Activated naive CD8-positive, alpha-beta T cell treated with anti-CD3 and anti-CD28 coated beads, Interleukin-2, amount 50 U/mL, for 24 hours (primary cell): Measurements from ENCODE around the gene D2HGDH.
A peak's percentile ranks its signal among the peaks of the same experiment; 100 is the strongest.
"Not testable (repeated sequence)": the region's sequence is repeated elsewhere in the genome, so short reads cannot be mapped to it uniquely, and the experiment has no call there.

Experiments used
- ATAC-seq: fragments of 150-1000 bp; cut with Tn5 transposase; one replicate; pipeline ENCODE4 v1.10.0; 2021
- DNase-seq: peaks from one replicate; pipeline ENCODE4 v3.0.0; 2021
- H3K27ac Mint-ChIP-seq: one replicate; pipeline ENCODE4 v1.8.0; 2021; ENCODE audit warnings: mild to moderate bottlenecking, mixed read lengths
- H3K27me3 Mint-ChIP-seq: one replicate; pipeline ENCODE4 v1.8.0; 2021; ENCODE audit warnings: mixed read lengths
- H3K36me3 Mint-ChIP-seq: one replicate; pipeline ENCODE4 v1.8.0; 2021; ENCODE audit warnings: low read depth, mixed read lengths
- H3K4me1 Mint-ChIP-seq: one replicate; pipeline ENCODE4 v1.8.0; 2021; ENCODE audit warnings: mixed read lengths
- H3K4me3 Mint-ChIP-seq: one replicate; pipeline ENCODE4 v1.8.0; 2021; ENCODE audit warnings: mild to moderate bottlenecking, moderate library complexity, mixed read lengths
- H3K9me3 Mint-ChIP-seq: one replicate; pipeline ENCODE4 v1.8.0; 2021; ENCODE audit warnings: mixed read lengths

The D2HGDH gene

DNA sequence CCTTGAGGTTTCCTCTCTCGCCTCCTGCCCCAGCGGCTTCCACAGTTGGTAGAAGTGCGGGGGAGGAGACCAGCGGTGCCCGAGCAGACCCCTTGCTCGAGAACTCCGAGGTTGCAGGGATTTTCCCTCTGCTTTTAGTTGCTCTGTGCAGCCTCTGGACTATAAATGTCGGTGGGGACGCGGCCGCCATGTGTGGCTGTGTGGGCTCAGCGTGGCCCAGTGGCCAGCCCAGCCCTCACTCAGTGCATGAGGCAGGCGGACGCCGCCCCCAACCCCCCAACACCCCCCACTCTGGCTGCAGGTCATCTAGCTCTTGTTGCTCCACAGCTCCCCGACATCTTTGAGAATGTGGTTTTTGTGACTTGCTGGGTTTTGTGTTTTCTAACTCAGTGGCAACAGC is 15.3 kb upstream of the D2HGDH start:
- Mint-ChIP-seq H3K27me3 (no peaks in the 10 kb centered on the region), H3K4me1 (no peaks in the 10 kb centered on the region), H3K9me3 (no peaks in the 10 kb centered on the region), H3K36me3 (peaks cover 49% of the 10 kb centered on the region), H3K4me3 (no peak overlapping the region), H3K27ac (no peak overlapping the region)
- DNase-seq, result no peak
- ATAC-seq, result no peak

DNA sequence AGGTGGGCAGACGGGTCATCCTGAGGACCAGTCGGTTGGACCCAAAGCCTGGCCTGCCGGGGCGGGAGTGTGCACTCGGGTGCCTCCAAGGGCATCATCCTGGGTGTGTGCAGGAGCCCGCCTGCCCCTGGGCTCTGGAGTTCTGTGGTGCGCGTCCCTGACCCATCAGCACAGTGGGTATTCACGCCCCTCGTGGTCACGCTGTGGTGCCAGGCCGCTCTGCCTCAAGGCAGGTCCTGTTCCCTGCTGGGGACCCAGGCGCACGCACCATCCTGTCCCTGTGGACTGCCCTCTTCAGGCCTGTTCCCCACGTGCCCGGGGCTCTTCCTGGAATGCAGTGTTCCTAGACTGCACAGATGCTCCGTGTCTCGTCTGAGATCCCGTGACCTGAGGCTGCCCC is 14.3 kb upstream of the D2HGDH start:
- Mint-ChIP-seq H3K4me1 (no peaks in the 10 kb centered on the region), H3K36me3 (peaks cover 46% of the 10 kb centered on the region), H3K27me3 (no peaks in the 10 kb centered on the region), H3K9me3 (no peaks in the 10 kb centered on the region), H3K27ac (no peak overlapping the region), H3K4me3 (no peak overlapping the region)
- DNase-seq (no peak), ATAC-seq (no peak)

GRCh38 chr2:241720560-241720959 is 13.9 kb upstream of the D2HGDH start:
- H3K4me3 Mint-ChIP-seq, result no peak overlapping the region
- H3K36me3 Mint-ChIP-seq, result peaks cover 46% of the 10 kb centered on the region
- H3K9me3 Mint-ChIP-seq, result no peaks in the 10 kb centered on the region
- ATAC-seq (no peak), DNase-seq (no peak)
- H3K4me1 Mint-ChIP-seq, result no peaks in the 10 kb centered on the region
- no peak overlapping the region for H3K27ac Mint-ChIP-seq
- H3K27me3 Mint-ChIP-seq, result no peaks in the 10 kb centered on the region

DNA sequence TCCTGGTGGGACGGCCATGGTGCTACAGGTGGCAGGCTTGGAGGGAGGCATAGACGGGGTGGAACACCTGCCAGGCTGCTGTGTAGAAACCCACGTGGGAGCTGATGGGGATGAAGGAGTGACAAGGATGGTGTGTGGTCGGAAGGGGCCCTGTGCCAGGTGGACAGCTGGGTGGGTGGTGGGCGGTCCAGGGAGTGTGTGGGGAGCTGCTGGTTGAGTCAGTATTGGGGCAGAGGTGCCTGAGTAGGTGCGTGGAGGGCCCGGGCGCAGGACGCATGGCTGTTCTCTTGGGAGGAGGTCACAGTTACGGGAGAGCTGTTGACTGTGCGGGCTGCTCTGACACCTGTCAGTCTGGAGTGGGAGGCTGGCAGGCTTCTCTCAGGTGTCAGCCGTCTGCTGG is 12.6 kb upstream of the D2HGDH start:
- peaks cover 47% of the 10 kb centered on the region for H3K36me3 Mint-ChIP-seq
- no peak for DNase-seq
- ATAC-seq, result no peak
- H3K4me1 Mint-ChIP-seq, result no peaks in the 10 kb centered on the region
- no peaks in the 10 kb centered on the region for H3K9me3 Mint-ChIP-seq
- no peaks in the 10 kb centered on the region for H3K27me3 Mint-ChIP-seq
- no peak overlapping the region for H3K27ac Mint-ChIP-seq
- H3K4me3 Mint-ChIP-seq, result no peak overlapping the region

GRCh38 chr2:241722896-241723454 is 11.5 kb upstream of the D2HGDH start:
- Mint-ChIP-seq H3K4me1 (no peaks in the 10 kb centered on the region), H3K4me3 (no peak overlapping the region), H3K36me3 (peaks cover 41% of the 10 kb centered on the region), H3K27ac (no peak overlapping the region), H3K27me3 (no peaks in the 10 kb centered on the region), H3K9me3 (no peaks in the 10 kb centered on the region)
- ATAC-seq (no peak), DNase-seq (no peak)

- H3K4me1 Mint-ChIP-seq, result peaks cover 2% of the 10 kb centered on the region
- no peak overlapping the region for H3K27ac Mint-ChIP-seq
- peaks cover 41% of the 10 kb centered on the region for H3K36me3 Mint-ChIP-seq
- no peaks in the 10 kb centered on the region for H3K27me3 Mint-ChIP-seq
- no peaks in the 10 kb centered on the region for H3K9me3 Mint-ChIP-seq
- peak; percentile 34 for DNase-seq
- no peak overlapping the region for H3K4me3 Mint-ChIP-seq
- ATAC-seq, result peak; percentile 54
Measured at GRCh38 chr2:241724259-241724974, 10.0 kb upstream of the D2HGDH start.

DNA sequence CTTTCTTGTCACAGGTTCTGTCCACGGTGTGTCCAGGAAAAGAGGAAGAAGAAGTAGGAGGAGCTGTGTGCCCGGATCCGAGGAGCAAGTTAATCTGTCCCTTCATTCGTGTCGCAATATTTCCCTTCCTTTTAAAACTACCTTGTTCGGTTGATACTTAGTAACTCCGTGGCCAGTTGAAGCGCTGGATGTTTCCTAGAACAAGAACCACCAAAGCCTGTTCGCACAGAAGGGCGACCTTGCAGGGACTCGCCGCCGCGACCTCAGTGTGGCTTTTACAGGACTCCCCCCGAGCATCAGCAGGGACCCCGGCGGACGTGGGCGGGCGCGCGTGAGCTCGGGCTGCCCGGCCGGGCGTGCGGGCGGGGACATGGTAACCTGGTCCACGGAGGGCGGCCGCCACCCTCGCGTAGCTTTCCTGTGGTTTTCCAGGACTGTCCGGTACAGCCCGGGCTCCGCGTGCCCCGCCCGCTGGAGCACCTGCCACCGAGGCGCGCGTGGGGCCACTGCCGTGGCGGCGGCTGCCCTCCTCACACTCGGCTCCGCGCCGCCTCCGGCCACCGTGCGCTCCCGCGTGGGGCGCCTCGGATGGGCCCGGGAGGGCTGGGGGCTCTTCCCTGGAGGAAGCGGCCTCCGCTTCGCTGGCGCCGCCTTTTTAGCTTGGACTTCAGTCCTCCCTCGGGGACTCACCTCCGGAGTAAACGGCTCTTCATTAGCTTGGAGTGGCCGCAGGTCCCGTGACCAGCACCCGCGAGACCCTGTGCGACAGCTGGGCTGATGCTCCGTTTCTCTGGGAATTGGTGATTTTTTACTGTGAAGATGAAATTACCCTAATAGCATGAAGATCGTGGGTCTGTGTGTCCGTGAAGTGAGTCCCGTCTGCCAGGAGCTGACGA is 9.2 kb upstream of the D2HGDH start:
- peaks cover 40% of the 10 kb centered on the region for H3K36me3 Mint-ChIP-seq
- ATAC-seq (no peak), DNase-seq (no peak)
- H3K27me3 Mint-ChIP-seq, result no peaks in the 10 kb centered on the region
- no peaks in the 10 kb centered on the region for H3K9me3 Mint-ChIP-seq
- H3K4me1 Mint-ChIP-seq, result peaks cover 9% of the 10 kb centered on the region
- no peak overlapping the region for H3K27ac Mint-ChIP-seq
- H3K4me3 Mint-ChIP-seq, result no peak overlapping the region

- H3K4me1 Mint-ChIP-seq, result peaks cover 22% of the 10 kb centered on the region
- ATAC-seq (no peak), DNase-seq (no peak)
- H3K9me3 Mint-ChIP-seq, result no peaks in the 10 kb centered on the region
- peaks cover 36% of the 10 kb centered on the region for H3K36me3 Mint-ChIP-seq
- H3K27ac Mint-ChIP-seq, result no peak overlapping the region
- H3K27me3 Mint-ChIP-seq, result no peaks in the 10 kb centered on the region
- no peak overlapping the region for H3K4me3 Mint-ChIP-seq
Measured at GRCh38 chr2:241726459-241726858, 8.0 kb upstream of the D2HGDH start.

DNA sequence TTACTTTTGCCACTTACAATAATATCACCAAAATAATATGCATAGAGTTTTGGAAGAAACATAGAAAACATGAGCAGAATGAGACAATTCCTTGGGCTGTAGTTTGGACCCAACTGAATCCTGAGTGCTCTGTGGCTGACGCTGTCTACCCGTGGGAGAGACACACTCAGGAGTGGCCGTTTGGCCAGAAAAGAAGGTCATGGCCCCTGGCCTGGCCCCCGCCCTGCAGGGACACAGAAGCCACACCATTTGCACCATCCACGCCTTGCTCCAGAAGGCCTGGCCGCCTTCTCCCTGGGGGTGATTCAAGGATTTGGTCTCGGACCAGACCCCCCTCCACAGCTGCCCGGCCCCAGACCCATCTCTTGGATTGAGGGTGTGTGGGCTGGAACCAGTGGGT is 6.4 kb upstream of the D2HGDH start:
- no peak overlapping the region for H3K4me3 Mint-ChIP-seq
- H3K9me3 Mint-ChIP-seq, result no peaks in the 10 kb centered on the region
- ATAC-seq, result no peak
- H3K4me1 Mint-ChIP-seq, result peaks cover 34% of the 10 kb centered on the region
- H3K27ac Mint-ChIP-seq, result no peak overlapping the region
- no peak for DNase-seq
- H3K36me3 Mint-ChIP-seq, result peaks cover 22% of the 10 kb centered on the region
- no peaks in the 10 kb centered on the region for H3K27me3 Mint-ChIP-seq

GRCh38 chr2:241728627-241729026 is 5.8 kb upstream of the D2HGDH start:
- no peak overlapping the region for H3K4me3 Mint-ChIP-seq
- H3K4me1 Mint-ChIP-seq, result peaks cover 37% of the 10 kb centered on the region
- no peaks in the 10 kb centered on the region for H3K27me3 Mint-ChIP-seq
- H3K36me3 Mint-ChIP-seq, result peaks cover 16% of the 10 kb centered on the region
- DNase-seq (no peak), ATAC-seq (no peak)
- H3K9me3 Mint-ChIP-seq, result no peaks in the 10 kb centered on the region
- no peak overlapping the region for H3K27ac Mint-ChIP-seq

DNA sequence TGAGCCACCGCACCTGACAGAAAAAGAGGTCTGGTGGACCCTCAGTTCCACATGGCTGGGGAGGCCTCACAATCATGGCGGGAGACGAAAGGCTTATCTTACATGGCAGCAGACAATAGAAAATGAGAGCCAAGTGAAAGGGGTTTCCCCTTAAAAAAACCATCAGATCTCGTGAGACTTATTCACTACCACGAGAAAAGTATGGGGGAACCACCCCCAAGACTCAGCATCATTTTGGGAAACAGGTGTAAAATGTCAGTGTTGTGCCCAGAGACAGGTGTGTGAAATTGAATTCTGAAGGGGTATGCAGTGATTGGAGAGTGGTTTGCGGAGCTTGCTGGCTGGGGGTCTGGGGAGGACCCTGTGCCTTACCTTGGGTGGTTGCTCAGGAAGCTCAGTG is 4.6 kb upstream of the D2HGDH start:
- no peaks in the 10 kb centered on the region for H3K27me3 Mint-ChIP-seq
- DNase-seq (no peak), ATAC-seq (no peak)
- H3K4me3 Mint-ChIP-seq, result peak overlapping the region; percentile 32
- H3K9me3 Mint-ChIP-seq, result no peaks in the 10 kb centered on the region
- H3K36me3 Mint-ChIP-seq, result peaks cover 8% of the 10 kb centered on the region
- H3K4me1 Mint-ChIP-seq, result peaks cover 40% of the 10 kb centered on the region
- H3K27ac Mint-ChIP-seq, result peak overlapping the region; percentile 79

DNA sequence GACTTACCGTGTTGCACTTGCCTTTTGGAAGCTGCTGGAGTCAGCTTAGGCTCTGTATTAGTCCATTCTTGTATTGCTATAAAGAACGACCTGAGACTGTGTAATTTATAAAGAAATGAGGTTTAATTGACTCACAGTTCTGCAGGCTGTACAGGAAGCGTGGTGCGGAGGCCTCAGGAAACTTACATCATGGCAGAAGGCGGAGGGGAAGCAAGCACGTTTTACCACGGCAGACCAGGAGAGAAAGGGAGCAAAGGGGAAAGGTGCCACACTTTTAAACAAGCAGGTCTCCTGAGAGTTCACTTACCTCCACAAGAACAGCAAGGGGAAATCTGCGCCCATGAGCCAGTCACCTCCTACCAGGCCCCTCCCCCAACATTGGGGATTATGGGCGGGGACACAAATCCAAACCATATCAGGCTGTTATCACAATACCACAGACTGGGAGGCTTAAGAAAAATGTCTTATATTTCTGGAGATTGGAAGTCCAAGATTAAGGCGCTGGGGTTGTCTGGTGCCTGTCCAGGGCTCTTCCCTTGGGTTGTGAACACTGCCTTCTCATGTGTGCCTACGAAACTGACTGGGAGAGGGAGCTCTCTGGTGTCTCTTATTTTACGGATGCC is 3.6 kb upstream of the D2HGDH start:
- Mint-ChIP-seq H3K4me3 (peak overlapping the region; percentile 12), H3K27ac (peak overlapping the region; percentile 15), H3K36me3 (peaks cover 4% of the 10 kb centered on the region), H3K4me1 (peaks cover 45% of the 10 kb centered on the region), H3K27me3 (no peaks in the 10 kb centered on the region), H3K9me3 (no peaks in the 10 kb centered on the region)
- DNase-seq, result peak; percentile 25
- ATAC-seq, result no peak

DNA sequence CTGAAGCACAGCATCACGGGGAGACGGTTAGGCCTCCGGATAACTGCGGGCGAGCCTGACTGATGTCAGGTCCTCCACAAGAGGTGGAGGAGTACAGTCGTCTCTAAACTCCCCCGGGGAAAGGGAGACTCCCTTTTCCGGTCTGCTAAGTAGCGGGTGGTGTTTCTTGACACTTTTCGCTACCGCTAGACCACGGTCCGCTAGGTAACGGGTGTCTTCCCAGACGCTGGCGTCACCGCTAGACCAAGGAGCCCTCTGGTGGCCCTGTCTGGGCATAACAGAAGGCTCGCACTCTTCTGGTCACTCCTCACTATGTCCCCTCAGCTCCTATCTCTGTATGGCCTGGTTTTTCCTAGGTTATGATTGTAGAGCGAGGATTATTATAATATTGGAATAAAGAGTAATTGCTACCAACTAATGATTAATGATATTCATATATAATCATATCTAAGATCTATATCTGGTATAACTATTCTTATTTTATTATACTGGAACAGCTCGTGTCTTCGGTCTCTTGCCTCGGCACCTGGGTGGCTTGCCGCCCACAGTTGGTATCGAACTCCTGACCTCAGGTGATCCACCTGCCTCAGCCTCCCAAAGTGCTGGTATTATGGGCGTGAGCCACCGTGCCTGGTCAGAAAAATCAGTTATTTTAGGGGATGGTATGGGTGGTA is 1.8 kb upstream of the D2HGDH start:
- not testable (repeated sequence) for H3K9me3 Mint-ChIP-seq, H3K36me3 Mint-ChIP-seq, H3K27me3 Mint-ChIP-seq, H3K27ac Mint-ChIP-seq, H3K4me3 Mint-ChIP-seq, ATAC-seq
- DNase-seq, result peak; percentile 77
- H3K4me1 Mint-ChIP-seq, result peaks cover 53% of the 10 kb centered on the region
